NCI-H82 treated with DMSO at 0.1 percent for 48 hours (cell line): ENCODE results near the gene MPZL2.

ENCODE experiments used
- DNase-seq: peaks from one replicate; lab custom pipeline; 2025; ENCODE audit not compliant: unreplicated experiment; lab: John Stamatoyannopoulos, UW

MPZL2 gene

GRCh38 chr11:118283756-118284350 is 19.8 kb upstream of the MPZL2 start:
- DNase-seq: no peak

DNA sequence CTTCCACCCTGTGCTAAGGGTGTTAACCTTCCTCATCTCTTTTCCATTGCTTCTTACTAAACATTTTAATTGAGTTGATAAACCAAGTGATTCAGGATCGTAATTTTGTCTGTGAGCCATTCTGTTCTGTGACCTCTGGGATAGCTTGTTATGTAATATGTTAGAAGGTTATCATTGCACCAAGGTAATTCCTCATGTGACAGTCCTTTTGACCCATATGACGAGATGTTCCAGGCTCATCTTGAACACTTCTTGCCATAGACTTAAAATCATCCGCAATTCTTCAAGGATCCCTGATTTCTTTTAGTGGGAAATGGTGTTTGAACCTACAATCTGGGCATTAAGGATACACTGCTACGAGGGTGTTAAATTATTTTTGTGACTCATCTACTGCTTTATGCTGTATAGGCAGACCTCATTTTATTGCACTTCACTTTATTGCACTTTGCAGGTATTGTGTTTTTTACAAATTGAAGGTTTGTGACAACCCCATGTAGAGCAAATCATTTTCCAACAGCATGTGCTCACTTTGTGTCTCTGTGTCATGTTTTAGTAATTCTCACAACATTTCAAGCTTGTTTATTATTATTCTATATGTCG is 19.0 kb upstream of the MPZL2 start:
- DNase-seq: no peak

GRCh38 chr11:118282606-118283005 is 18.5 kb upstream of the MPZL2 start:
- no peak for DNase-seq

- no peak for DNase-seq
Measured at GRCh38 chr11:118281284-118281683, 17.2 kb upstream of the MPZL2 start.

GRCh38 chr11:118277312-118277711 is 13.2 kb upstream of the MPZL2 start:
- DNase-seq: no peak

GRCh38 chr11:118276422-118276821 is 12.3 kb upstream of the MPZL2 start:
- DNase-seq: no peak

DNA sequence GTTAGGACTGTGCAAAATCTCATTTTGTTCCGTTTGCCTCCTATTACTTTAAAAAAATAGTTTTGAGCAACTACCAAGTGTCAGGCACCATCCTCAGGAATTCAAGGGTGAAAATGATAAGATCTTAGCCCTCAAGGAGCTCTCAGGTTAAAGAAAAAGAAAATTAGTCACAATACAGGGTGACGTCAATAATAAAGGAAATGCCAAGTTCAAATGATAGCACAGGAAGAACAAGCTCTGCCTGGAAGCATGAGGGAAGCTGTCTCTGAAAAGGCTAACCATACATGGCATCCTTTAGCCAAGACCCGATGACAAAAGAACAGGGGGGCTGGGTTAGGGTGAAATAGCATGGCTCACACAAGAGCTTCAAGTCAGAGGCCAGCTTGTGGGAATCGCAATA is 11.1 kb upstream of the MPZL2 start:
- no peak for DNase-seq

DNA sequence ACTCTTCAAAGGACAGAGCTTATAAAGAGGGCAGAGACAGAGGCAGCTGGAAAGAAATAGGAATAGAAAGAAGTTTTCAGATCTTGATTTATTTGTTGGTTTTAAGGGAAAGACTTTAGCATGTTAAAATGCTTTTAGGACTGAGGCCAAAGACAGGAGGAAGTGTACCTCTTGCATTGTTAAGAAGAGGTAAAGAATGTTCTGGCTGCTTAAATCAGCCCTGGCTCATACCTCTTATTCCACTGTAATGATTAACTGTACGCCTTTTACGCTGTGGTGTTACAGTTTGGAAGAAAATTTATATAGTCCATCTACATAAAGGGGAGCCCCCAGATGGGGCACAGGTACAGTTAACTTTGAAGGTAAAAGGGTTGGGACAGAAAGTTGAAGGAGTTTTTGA is 10.1 kb upstream of the MPZL2 start:
- no peak for DNase-seq

DNA sequence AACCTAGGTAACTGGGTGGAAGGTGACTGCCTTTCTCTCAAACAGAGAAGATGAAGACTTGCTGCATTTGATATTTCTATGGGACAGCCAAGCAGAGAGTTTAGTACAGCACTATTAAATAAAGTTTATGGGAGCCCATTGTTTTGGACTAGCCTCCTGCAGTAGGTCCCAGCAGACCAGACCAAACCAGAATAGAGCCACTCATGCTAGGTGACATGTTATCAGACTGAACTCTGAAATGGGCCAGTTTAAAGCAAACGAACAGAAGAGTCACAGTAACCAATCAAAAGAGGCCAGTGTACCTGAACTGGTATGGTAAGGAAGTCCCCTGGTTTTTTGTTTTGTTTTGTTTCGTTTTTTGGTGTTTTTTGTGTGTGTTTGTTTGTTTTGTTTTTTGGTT is 7.9 kb upstream of the MPZL2 start:
- no peak for DNase-seq

GRCh38 chr11:118267486-118267885 is 3.4 kb upstream of the MPZL2 start:
- DNase-seq: no peak

DNA sequence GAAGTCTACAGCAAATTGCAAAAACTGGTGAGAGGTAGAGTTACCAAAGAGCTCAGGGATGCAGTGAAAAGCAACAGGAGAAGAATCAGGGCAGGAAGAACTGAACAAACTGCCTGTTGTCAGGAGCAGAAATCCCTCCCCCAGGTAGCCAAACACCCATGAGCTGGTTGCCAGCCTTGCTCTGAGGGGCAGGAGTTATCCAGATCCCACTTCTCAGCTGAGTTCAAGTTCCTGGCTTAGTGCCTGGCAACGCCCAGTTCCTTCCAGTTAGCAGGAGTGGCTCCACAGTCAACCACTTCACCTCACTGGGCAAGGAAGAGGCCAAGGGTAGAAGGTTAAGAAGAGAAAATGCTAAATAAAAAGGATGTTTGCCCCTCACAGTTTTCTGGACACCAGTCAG is 1.9 kb upstream of the MPZL2 start:
- no peak for DNase-seq

DNA sequence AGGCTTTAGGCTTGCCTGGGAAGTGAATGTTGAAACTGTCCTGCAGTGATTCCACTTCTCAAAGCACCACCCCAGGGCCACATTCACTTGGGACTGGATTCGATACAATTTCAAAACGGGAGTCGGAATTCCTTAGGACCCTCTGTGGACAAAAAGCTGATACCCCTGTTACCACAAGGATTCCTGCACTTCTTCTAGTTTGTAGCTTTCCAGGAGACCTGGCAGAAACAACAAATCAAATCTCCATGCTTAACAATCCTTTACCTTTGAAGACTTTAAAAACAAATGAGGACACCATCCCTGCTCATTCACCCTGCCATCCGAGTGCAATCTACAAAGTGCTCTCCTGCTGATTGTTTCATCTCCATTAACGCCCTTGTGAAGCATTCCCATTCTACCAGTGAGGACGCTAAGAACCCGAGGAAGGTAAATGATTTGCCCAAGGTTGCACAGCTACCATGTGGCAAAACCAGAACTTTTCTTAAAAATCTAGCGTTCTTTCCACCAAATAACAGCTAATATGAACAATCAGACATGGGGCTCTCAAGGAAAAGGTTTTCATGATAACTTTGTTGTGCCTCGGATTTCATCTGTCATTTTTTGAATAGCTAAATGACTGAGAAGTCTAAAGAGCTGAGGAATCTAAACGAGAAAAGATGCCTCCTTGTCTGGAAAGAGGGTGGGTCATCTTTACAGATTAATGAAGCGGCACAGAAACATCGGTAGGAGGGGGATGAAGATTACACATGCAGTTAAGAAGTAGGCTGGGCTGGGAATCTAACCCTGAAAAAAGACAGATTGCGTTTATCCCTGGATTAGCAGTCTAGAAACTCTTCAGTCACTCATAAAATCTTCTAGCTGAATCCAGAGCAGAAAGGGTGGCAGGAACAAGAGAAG is 720 bp upstream of the MPZL2 start:
- DNase-seq: peak; percentile 32

DNA sequence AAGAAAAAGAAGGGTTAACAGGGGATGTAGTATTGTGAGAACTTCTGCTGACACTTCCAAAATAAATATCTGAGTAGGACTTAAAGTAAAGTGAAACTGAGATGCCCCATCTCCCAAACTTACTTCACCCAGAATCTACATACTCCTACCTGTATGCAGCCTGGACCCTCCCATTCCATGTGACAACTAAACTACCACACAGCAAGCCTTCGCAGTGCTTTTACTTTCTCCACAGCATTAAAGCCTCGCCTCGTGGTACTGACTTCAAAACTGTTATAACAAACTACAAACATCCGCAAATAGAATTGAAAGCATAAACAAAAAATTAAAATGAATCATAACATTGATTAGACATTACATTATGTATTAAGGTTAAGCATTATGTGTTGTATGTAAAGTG is 985 bp downstream of the MPZL2 start:
- DNase-seq: no peak

GRCh38 chr11:118260353-118260752 is 3.7 kb downstream of the MPZL2 start:
- DNase-seq: no peak

GRCh38 chr11:118259138-118259537 is 5.0 kb downstream of the MPZL2 start:
- no peak for DNase-seq

DNA sequence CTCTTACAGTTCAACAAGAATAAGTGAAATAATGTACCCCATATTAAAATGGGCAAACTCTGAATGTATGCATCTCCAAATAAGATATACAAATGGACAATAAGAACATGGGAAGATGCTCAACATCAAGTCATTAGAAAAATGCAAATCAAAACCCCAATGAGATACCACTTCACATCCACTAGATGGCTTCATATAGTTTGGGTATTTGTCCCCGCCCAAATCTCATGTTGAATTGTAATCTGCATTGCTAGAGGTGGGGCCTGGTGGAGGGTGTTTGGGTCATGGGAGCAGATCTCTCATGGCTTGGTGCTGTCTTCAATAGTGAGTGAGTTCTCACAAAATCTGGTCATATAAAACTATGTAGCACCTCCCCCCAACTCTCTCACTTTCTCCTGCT is 5.7 kb downstream of the MPZL2 start:
- no peak for DNase-seq

GRCh38 chr11:118252688-118253087 is 11.4 kb downstream of the MPZL2 start:
- no peak for DNase-seq

- DNase-seq: peak; percentile 83
Measured at GRCh38 chr11:118251858-118252652, 12.0 kb downstream of the MPZL2 start, which contains the start of gene MPZL3. Gene MPZL3 (minus strand): TSS chr11:118252365. CDS start chr11:118252294, 71 bp downstream.

DNA sequence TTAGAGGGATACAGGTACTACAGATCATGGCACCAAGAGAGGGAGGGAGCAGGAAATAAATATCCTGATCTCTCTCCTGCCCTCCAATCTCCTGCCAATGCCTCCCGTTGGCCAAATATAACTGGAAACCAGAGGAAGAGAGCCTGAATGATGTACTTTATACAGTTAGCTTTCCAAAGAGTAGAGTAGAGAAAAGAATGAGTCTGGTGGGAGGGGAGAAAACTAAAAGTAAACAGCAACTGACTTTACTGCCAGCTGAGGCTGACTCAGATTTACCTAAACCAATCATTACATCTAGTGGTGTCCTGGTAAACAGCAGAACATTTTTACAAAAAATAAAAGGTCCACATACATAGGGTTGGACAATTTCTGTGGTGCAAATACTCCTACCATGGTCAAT is 17.1 kb downstream of the MPZL2 start:
- no peak for DNase-seq

GRCh38 chr11:118245936-118246562 is 18.0 kb downstream of the MPZL2 start:
- DNase-seq: no peak
